Ishikawa (cell line): ENCODE results near the gene DCAF5.

ENCODE experiments used
- CEBPB ChIP-seq: IDR thresholded peaks from 2 replicates; pipeline ENCODE4 v1.6.1; 2012
- CREB1 ChIP-seq: IDR thresholded peaks from 2 replicates; pipeline ENCODE4 v1.6.1; 2012; ENCODE audit warnings: low read depth
- EGR1 ChIP-seq: IDR thresholded peaks from 2 replicates; pipeline ENCODE4 v1.6.1; 2012
- EP300 ChIP-seq: IDR thresholded peaks from 2 replicates; pipeline ENCODE4 v1.6.1; 2012; ENCODE audit warnings: borderline replicate concordance
- FOXM1 ChIP-seq: IDR thresholded peaks from 2 replicates; pipeline ENCODE4 v1.6.1; 2012; ENCODE audit warnings: low read depth, borderline replicate concordance
- MAX ChIP-seq: IDR thresholded peaks from 2 replicates; pipeline ENCODE4 v1.6.1; 2012
- NFIC ChIP-seq: IDR thresholded peaks from 2 replicates; pipeline ENCODE4 v1.6.1; 2012
- RAD21 ChIP-seq: IDR thresholded peaks from 2 replicates; pipeline ENCODE4 v1.6.1; 2012; ENCODE audit warnings: low read depth
- TAF1 ChIP-seq: IDR thresholded peaks from 2 replicates; pipeline ENCODE4 v1.6.1; 2012; ENCODE audit warnings: low read depth, mild to moderate bottlenecking
- TCF12 ChIP-seq: IDR thresholded peaks from 2 replicates; pipeline ENCODE4 v1.6.1; 2012; ENCODE audit warnings: low read depth
- TEAD4 ChIP-seq: IDR thresholded peaks from 2 replicates; pipeline ENCODE4 v1.6.1; 2012
- YY1 ChIP-seq: IDR thresholded peaks from 2 replicates; pipeline ENCODE4 v1.6.1; 2012; ENCODE audit warnings: low read depth
- ZBTB7A ChIP-seq: IDR thresholded peaks from 2 replicates; pipeline ENCODE4 v1.6.1; 2012; ENCODE audit warnings: low read depth
- TF ChIP-seq, protein P1 (sequence below): IDR thresholded peaks from 2 replicates; pipeline ENCODE4 v1.6.1; 2012
- TF ChIP-seq, protein P2 (sequence below): IDR thresholded peaks from 2 replicates; pipeline ENCODE4 v1.6.1; 2012; ENCODE audit warnings: low read depth, mild to moderate bottlenecking

DCAF5 gene

GRCh38 chr14:69087061-69087461 is 65.9 kb downstream of the DCAF5 start:
- TF ChIP-seq NFIC (peak; percentile 7; the same call in 1 of the 2 replicates), YY1 (no peak), TEAD4 (no peak), CEBPB (peak; percentile 30; the same call in 1 of the 2 replicates)
- TF ChIP-seq, protein P1, sequence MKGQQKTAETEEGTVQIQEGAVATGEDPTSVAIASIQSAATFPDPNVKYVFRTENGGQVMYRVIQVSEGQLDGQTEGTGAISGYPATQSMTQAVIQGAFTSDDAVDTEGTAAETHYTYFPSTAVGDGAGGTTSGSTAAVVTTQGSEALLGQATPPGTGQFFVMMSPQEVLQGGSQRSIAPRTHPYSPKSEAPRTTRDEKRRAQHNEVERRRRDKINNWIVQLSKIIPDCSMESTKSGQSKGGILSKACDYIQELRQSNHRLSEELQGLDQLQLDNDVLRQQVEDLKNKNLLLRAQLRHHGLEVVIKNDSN, result no peak

- TF ChIP-seq TEAD4 (no peak), YY1 (no peak), FOXM1 (no peak), ZBTB7A (no peak), TAF1 (no peak), CREB1 (no peak), TCF12 (no peak), EGR1 (no peak), MAX (no peak), EP300 (no peak), RAD21 (no peak), CEBPB (no peak), NFIC (no peak)
- TF ChIP-seq, protein P1, result no peak
- TF ChIP-seq, protein P2, sequence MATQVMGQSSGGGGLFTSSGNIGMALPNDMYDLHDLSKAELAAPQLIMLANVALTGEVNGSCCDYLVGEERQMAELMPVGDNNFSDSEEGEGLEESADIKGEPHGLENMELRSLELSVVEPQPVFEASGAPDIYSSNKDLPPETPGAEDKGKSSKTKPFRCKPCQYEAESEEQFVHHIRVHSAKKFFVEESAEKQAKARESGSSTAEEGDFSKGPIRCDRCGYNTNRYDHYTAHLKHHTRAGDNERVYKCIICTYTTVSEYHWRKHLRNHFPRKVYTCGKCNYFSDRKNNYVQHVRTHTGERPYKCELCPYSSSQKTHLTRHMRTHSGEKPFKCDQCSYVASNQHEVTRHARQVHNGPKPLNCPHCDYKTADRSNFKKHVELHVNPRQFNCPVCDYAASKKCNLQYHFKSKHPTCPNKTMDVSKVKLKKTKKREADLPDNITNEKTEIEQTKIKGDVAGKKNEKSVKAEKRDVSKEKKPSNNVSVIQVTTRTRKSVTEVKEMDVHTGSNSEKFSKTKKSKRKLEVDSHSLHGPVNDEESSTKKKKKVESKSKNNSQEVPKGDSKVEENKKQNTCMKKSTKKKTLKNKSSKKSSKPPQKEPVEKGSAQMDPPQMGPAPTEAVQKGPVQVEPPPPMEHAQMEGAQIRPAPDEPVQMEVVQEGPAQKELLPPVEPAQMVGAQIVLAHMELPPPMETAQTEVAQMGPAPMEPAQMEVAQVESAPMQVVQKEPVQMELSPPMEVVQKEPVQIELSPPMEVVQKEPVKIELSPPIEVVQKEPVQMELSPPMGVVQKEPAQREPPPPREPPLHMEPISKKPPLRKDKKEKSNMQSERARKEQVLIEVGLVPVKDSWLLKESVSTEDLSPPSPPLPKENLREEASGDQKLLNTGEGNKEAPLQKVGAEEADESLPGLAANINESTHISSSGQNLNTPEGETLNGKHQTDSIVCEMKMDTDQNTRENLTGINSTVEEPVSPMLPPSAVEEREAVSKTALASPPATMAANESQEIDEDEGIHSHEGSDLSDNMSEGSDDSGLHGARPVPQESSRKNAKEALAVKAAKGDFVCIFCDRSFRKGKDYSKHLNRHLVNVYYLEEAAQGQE, result no peak
These were observed 66.4 kb downstream of the DCAF5 start for GRCh38 chr14:69086537-69086936.

DNA sequence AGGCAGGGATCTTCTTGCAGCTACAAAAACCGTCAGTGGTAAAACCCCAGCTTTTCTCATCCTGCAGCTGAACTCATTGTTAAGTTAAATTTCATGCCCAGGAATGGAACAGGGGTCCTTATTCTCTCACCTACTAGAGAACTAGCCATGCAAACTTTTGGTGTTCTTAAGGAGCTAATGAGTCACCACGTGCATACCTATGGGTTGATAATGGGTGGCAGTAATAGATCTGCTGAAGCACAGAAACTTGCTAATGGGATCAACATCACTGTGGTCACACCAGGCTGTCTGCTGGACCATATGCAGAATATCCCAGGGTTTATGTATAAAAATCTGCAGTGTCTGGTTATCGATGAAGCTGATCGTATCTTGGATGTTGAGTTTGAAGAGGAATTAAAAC is 68.9 kb downstream of the DCAF5 start:
- TF ChIP-seq TCF12 (no peak), TAF1 (no peak), YY1 (no peak), CEBPB (no peak), CREB1 (no peak), NFIC (no peak), EP300 (no peak), FOXM1 (no peak), EGR1 (no peak), RAD21 (no peak), ZBTB7A (no peak), MAX (no peak)
- TF ChIP-seq, protein P1, result no peak
- TF ChIP-seq, protein P2, result no peak

GRCh38 chr14:69083181-69083580 is 69.7 kb downstream of the DCAF5 start:
- TF ChIP-seq TEAD4, result no peak
- no peak for TF ChIP-seq EGR1
- no peak for TF ChIP-seq YY1
- TF ChIP-seq CEBPB, result no peak
- TF ChIP-seq RAD21, result no peak
- no peak for TF ChIP-seq MAX
- TF ChIP-seq, protein P1, result no peak
- TF ChIP-seq CREB1, result no peak
- no peak for TF ChIP-seq EP300

DNA sequence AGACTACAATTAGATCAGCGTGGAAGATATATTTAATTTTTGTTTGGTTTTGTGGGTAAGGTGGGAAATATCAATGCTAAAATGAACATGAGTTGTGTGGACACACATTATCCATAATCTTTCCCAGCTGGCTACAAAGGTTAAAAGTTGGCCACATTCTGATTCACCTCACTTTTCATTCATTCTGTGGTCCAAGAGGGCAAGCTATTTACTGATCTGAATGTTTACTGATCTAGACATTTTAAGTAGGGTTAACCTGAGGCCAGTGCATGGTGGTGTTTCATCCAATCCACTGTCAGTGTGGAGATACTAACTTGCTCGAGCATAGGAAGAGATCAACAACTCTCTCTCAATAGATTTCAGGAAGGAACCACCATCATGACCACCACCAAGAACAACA is 71.6 kb downstream of the DCAF5 start:
- TF ChIP-seq MAX (no peak), RAD21 (no peak), NFIC (no peak), TEAD4 (no peak), CREB1 (no peak), ZBTB7A (no peak), FOXM1 (no peak), EP300 (no peak), TAF1 (no peak), YY1 (no peak), CEBPB (no peak), EGR1 (no peak), TCF12 (no peak)
- TF ChIP-seq, protein P1, result no peak
- TF ChIP-seq, protein P2, result no peak
